PC-9 (cell line): ENCODE results near the gene CNPY2. TPM values are rescaled to one million over a fixed set of nuclear protein-coding genes. Genes with fewer than 3 reads are reported as not detected.

Experiments
- Bru-seq: library from RNA; stranded (reverse); fragments of 400-500 nt; gene quantifications from one replicate; lab custom pipeline; 2021; lab: Mats Ljungman, UMichigan
- BruChase-seq, 2 experiments: library from RNA; stranded (reverse); fragments of 400-500 nt; gene quantifications; one replicate each; lab custom pipeline; 2021; lab: Mats Ljungman, UMichigan
- BruUV-seq: library from RNA; stranded (reverse); fragments of 400-500 nt; replicated peaks from 2 replicates; lab custom pipeline; 2021; lab: Mats Ljungman, UMichigan
- CTCF ChIA-PET: fragments of 300-600 bp; sonication (Branson Sonifier 250); formaldehyde crosslinking; loops from one replicate; lab custom pipeline; 2022; ENCODE audit warnings: antibody characterized with exemption; lab: Charles Lee
- POLR2A ChIA-PET: fragments of 300-600 bp; sonication (Branson Sonifier 250); formaldehyde crosslinking; loops from one replicate; lab custom pipeline; 2022; ENCODE audit warnings: antibody characterized with exemption; ENCODE audit not compliant: unreplicated experiment; lab: Charles Lee
- DNase-seq, 2 experiments: peaks; one replicate each; pipeline versions ENCODE4 v3.0.0 to v3.0.0-alpha.2; 2015 to 2022; ENCODE audit warnings: mixed read lengths in 1 of 2
- H2AFZ ChIP-seq: fragments of 200-600 bp; sonication (generic); 2 replicates; pipeline ENCODE4 v1.8.1; 2017; ENCODE audit warnings: antibody characterized with exemption
- H3F3A ChIP-seq: fragments of 200-600 bp; sonication (generic); 2 replicates; pipeline ENCODE4 v1.8.1; 2017; ENCODE audit warnings: antibody characterized with exemption, mild to moderate bottlenecking, low read depth; ENCODE audit not compliant: insufficient read depth
- H3K27ac ChIP-seq: fragments of 200-600 bp; sonication (generic); 2 replicates; pipeline ENCODE4 v1.6.1; 2016; ENCODE audit warnings: mixed run types
- H3K27me3 ChIP-seq: fragments of 200-600 bp; sonication (generic); 2 replicates; pipeline ENCODE4 v1.6.1; 2016; ENCODE audit warnings: low read depth, mixed run types; ENCODE audit not compliant: insufficient read depth
- H3K36me3 ChIP-seq: fragments of 200-600 bp; sonication (generic); 2 replicates; pipeline ENCODE4 v1.6.1; 2016; ENCODE audit warnings: low read depth, mixed run types
- H3K4me1 ChIP-seq: fragments of 200-600 bp; sonication (generic); replicated peaks from 2 replicates; pipeline ENCODE4 v1.6.1; 2016; ENCODE audit warnings: mixed run types; ENCODE audit not compliant: insufficient read depth
- H3K4me2 ChIP-seq: fragments of 200-600 bp; sonication (generic); 2 replicates; pipeline ENCODE4 v1.6.1; 2017; ENCODE audit warnings: mixed run types
- H3K4me3 ChIP-seq: fragments of 200-600 bp; sonication (generic); 2 replicates; pipeline ENCODE4 v1.6.1; 2016; ENCODE audit warnings: mixed run types
- H3K79me2 ChIP-seq: fragments of 200-600 bp; sonication (generic); 2 replicates; pipeline ENCODE4 v1.6.1; 2017; ENCODE audit warnings: low read depth, mixed run types
- H3K9me2 ChIP-seq: fragments of 200-600 bp; sonication (generic); 2 replicates; pipeline ENCODE4 v1.8.1; 2017; ENCODE audit warnings: mild to moderate bottlenecking; ENCODE audit not compliant: insufficient read depth
- H3K9me3 ChIP-seq: fragments of 200-600 bp; sonication (generic); 2 replicates; pipeline ENCODE4 v1.8.1; 2016; ENCODE audit warnings: low read depth; ENCODE audit not compliant: insufficient read depth
- H4K20me1 ChIP-seq: fragments of 200-600 bp; sonication (generic); 2 replicates; pipeline ENCODE4 v1.8.1; 2017; ENCODE audit not compliant: insufficient read depth
- EZH2 ChIP-seq: fragments of 200-600 bp; sonication (generic); IDR thresholded peaks from 2 replicates; pipeline ENCODE4 v1.8.0; 2017; ENCODE audit warnings: antibody characterized with exemption, low read depth
- intact Hi-C: fragments of 100-400 bp; cut with micrococcal nuclease; formaldehyde crosslinking; loops from one replicate; pipeline ENCODE4 v1.10.0; 2022; ENCODE audit not compliant: unreplicated experiment
- long read RNA-seq: library from polyadenylated mRNA; stranded (forward); transcript quantifications from one replicate; pipeline ENCODE4 v2.0.0, GENCODE V29; 2022
- total RNA-seq: library from RNA; stranded (reverse); gene quantifications from 2 replicates; pipeline ENCODE4 v1.2.3, GENCODE V29; 2021
- TF ChIP-seq, protein P1 (sequence below): fragments of 200-600 bp; sonication (generic); conservative IDR thresholded peaks from 2 replicates; pipeline ENCODE4 v1.6.1; 2017; ENCODE audit warnings: mixed run types, antibody characterized with exemption, mild to moderate bottlenecking, moderate library complexity

Gene CNPY2
- 78.2 and 82.1 TPM in 2 replicates for total RNA-seq
- percentile 70 among the genes with signal in this experiment for Bru-seq, nascent RNA
- BruChase-seq, experiment 1, labeled RNA remaining after a 2-hour chase, result percentile 82 among the genes with signal in this experiment
- percentile 86 among the genes with signal in this experiment for BruChase-seq, experiment 2, labeled RNA remaining after a 6-hour chase
- long read RNA-seq, transcript CNPY2-201 (6 exons, 1,214 nt), result major isoform, 88 of 123 reads
- long read RNA-seq, transcript CNPY2-206 (3 exons, 817 nt), result minor isoform, 22 of 123 reads
- long read RNA-seq, partial matches to known transcripts, result 3 of 123 reads
- long read RNA-seq, other reads (novel, unspliced or antisense), result 8 of 123 reads

- H4K20me1 ChIP-seq, result no peaks in the 10 kb centered on the region
- DNase-seq, result peak; percentile 95
These were observed at the start of gene CNPY2 for GRCh38 chr12:56315622-56316473. CNPY2 (minus strand) TSS chr12:56315988; CDS start chr12:56315217, 771 bp downstream.

DNA sequence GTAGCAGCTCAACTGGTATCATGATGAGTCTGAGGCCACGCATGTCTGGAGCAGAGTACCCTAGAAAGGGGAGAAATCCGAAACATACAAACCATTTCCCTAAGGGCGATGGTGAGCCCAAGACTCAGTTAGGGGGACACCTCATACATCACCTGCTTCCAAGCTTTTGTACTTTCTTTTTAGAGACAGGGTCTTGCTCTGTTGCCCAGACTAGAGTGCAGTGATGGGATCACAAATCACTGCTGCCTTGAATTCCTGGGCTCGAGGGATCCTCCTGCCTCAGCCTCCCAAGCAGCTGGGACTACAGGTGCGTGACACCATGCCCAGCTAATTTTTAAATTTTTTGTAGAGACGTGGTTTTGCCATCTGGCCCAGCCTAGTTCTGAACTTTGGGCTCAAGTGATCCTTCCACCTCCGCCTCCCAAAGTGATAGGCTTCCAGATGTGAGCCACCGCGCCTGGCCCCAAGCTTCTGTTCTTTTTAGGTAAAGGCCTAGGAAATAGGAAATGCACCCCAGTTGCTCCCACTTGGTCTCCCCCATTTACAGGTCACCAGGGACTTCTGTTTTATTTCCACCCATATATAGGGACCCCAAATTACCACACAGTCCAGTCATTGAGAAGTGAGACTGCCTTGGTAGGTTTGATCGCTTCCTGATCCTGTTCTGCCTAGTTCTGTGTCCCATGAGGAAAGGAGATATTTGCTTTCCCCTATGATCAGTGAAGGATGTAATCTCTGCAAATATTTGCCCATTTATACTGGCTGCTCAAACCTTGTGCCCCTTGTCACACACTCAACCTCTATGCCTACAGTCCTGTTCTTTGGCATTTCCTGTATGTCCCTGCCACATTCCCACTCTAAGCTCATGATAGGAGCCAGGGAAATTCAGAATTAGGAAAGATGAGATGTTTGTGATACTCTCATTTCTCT, 46.6 kb upstream of the CNPY2 start, which contains the start of gene APOF:
TSS of gene APOF (minus strand) at position 728 of the 930 bp plus-strand sequence. CDS start at position 616, 112 bp downstream.
- Histone ChIP-seq H3K27me3 (no peaks in the 10 kb centered on the region), H3K4me3 (no peak within 1 kb of the TSS), H4K20me1 (no peaks in the 10 kb centered on the region), H3K27ac (no peak within 1 kb of the TSS), H3K79me2 (peaks cover 16% of the 10 kb centered on the region), H3F3A (peaks cover 4% of the 10 kb centered on the region; the same call in 1 of the 2 replicates), H3K9me3 (no peaks in the 10 kb centered on the region), H3K36me3 (no peaks in the 10 kb centered on the region), H2AFZ (no peak within 1 kb of the TSS), H3K9me2 (no peaks in the 10 kb centered on the region), H3K4me2 (no peak within 1 kb of the TSS), H3K4me1 (peaks cover 17% of the 10 kb centered on the region)
- TF ChIP-seq, protein P1, sequence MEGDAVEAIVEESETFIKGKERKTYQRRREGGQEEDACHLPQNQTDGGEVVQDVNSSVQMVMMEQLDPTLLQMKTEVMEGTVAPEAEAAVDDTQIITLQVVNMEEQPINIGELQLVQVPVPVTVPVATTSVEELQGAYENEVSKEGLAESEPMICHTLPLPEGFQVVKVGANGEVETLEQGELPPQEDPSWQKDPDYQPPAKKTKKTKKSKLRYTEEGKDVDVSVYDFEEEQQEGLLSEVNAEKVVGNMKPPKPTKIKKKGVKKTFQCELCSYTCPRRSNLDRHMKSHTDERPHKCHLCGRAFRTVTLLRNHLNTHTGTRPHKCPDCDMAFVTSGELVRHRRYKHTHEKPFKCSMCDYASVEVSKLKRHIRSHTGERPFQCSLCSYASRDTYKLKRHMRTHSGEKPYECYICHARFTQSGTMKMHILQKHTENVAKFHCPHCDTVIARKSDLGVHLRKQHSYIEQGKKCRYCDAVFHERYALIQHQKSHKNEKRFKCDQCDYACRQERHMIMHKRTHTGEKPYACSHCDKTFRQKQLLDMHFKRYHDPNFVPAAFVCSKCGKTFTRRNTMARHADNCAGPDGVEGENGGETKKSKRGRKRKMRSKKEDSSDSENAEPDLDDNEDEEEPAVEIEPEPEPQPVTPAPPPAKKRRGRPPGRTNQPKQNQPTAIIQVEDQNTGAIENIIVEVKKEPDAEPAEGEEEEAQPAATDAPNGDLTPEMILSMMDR, result no peak
- no peak for TF ChIP-seq EZH2
- intact Hi-C loops, result no loop called here
- ChIA-PET CTCF (interaction anchor here (0.6 kb wide), 1 partner anchor 533 kb away, joined by 6 read pairs; the partner anchor contains the start of gene DNAJC14), POLR2A (no interaction called here)
- DNase-seq, result no peak
- BruUV-seq, result no TSS peak

More at GRCh38 chr12:56315622-56316473, at the start of gene CNPY2:
- Histone ChIP-seq H3K36me3 (peaks cover 11% of the 10 kb centered on the region; the same call in 1 of the 2 replicates), H3K79me2 (peaks cover 18% of the 10 kb centered on the region), H2AFZ (peak within 1 kb of the TSS; percentile 91), H3K9me3 (no peaks in the 10 kb centered on the region), H3K4me2 (peak within 1 kb of the TSS; percentile 89), H3K4me1 (peaks cover 18% of the 10 kb centered on the region), H3F3A (peaks cover 8% of the 10 kb centered on the region), H3K4me3 (peak within 1 kb of the TSS; percentile 83), H3K27ac (peak within 1 kb of the TSS; percentile 51), H3K27me3 (no peaks in the 10 kb centered on the region), H3K9me2 (no peaks in the 10 kb centered on the region)
- POLR2A ChIA-PET, result interaction anchor here (0.6 to 1.4 kb wide), 7 partner anchors 15 to 321 kb away, joined by 3 to 8 read pairs (median 7); partner anchors contain the start of genes PAN2 and STAT2
- BruUV-seq, result no TSS peak
- TF ChIP-seq, protein P1, result no peak; the same call in 1 of the 2 replicates
- TF ChIP-seq EZH2, result no peak
- CTCF ChIA-PET, result interaction anchor here (0.6 to 1.3 kb wide), 5 partner anchors 44 to 191 kb away, joined by 3 to 8 read pairs (median 5); partner anchors contain the start of gene STAT2
- intact Hi-C loops, result loop anchor here (1.0 to 2.0 kb wide), 2 partner anchors 15 to 148 kb away; partner anchors contain the start of gene CS
